GM18526 (cell line): ENCODE data around the gene EXOSC3.

Source experiments
- POLR2A ChIP-seq: IDR thresholded peaks from 3 replicates; pipeline ENCODE4 v1.6.1; 2011; ENCODE audit not compliant: insufficient read length; ENCODE audit errors: extremely low read depth

Gene EXOSC3

GRCh38 chr9:37788332-37788731, 3.5 kb upstream of the EXOSC3 start:
- TF ChIP-seq POLR2A = no peak

GRCh38 chr9:37787059-37787458, 2.2 kb upstream of the EXOSC3 start:
- no peak for TF ChIP-seq POLR2A

GRCh38 chr9:37784291-37784615, 611 bp downstream of the EXOSC3 start:
- TF ChIP-seq POLR2A = no peak

GRCh38 chr9:37778534-37778933, 6.3 kb downstream of the EXOSC3 start:
- TF ChIP-seq POLR2A = no peak

GRCh38 chr9:37776328-37776727, 8.5 kb downstream of the EXOSC3 start:
- TF ChIP-seq POLR2A = no peak

- TF ChIP-seq POLR2A = no peak
Observed at GRCh38 chr9:37775216-37775919, 9.5 kb downstream of the EXOSC3 start.

GRCh38 chr9:37769995-37770394, 14.9 kb downstream of the EXOSC3 start:
- TF ChIP-seq POLR2A = no peak

- TF ChIP-seq POLR2A = no peak
Observed at GRCh38 chr9:37769306-37769705, 15.6 kb downstream of the EXOSC3 start.

- TF ChIP-seq POLR2A = no peak
Observed at GRCh38 chr9:37761511-37761910, 23.4 kb downstream of the EXOSC3 start.

- no peak for TF ChIP-seq POLR2A
Observed at GRCh38 chr9:37760416-37761161, 24.3 kb downstream of the EXOSC3 start.

- no peak for TF ChIP-seq POLR2A
Observed at GRCh38 chr9:37758747-37759146, 26.1 kb downstream of the EXOSC3 start.

- TF ChIP-seq POLR2A = peak; percentile 66
Observed at GRCh38 chr9:37753489-37754190, 31.2 kb downstream of the EXOSC3 start, which contains the start of gene TRMT10B. TSS of gene TRMT10B (plus strand) at chr9:37753805. CDS start at chr9:37761932, 8,127 bp downstream.

- no peak for TF ChIP-seq POLR2A
Observed at GRCh38 chr9:37752642-37753488, 32.0 kb downstream of the EXOSC3 start.

GRCh38 chr9:37751186-37751585, 33.7 kb downstream of the EXOSC3 start:
- TF ChIP-seq POLR2A = no peak

GRCh38 chr9:37749129-37749528, 35.7 kb downstream of the EXOSC3 start:
- TF ChIP-seq POLR2A = no peak
